ENCODE results near the gene CDK14. TPM values are rescaled to one million over a fixed set of nuclear protein-coding genes. Genes with fewer than 3 reads are reported as not detected.

CDK14 gene
- polyA plus RNA-seq, 3 donors = 1.7 to 2.5 (median 2.1) TPM

DNA sequence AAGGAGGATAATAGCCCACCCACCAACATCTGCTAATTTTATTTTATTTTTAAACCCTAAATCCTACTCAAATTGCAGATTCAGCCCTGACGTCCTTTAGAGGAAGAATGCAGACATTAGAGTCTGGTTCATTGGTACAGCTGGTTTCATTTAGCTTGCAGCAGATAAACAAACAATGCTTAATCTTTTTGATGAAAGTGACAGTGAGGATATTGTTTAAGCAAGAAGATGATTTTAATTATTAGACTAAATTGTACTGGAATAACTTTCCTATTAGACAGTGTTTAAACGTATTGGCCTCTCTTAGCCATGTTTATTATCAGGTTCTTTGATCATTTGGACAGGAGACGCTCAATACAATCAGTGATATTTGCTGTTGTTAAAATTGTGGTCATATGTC is 164.8 kb downstream of the CDK14 start:
- Histone ChIP-seq H4K20me1 (ENCODE audit: insufficient read depth, low read length) (no peaks in the 10 kb centered on the region), H3K36me3 (replicated peaks in 1 of 2; ENCODE audit: control insufficient read depth in 1 of 2, insufficient read depth in 2 of 2, low read length in 2 of 2) (no peaks in the 10 kb centered on the region), H3K27me3 (ENCODE audit: control insufficient read depth in 2 of 2, insufficient read depth in 2 of 2, low read length in 2 of 2) (no peaks in the 10 kb centered on the region), H3K4me2 (replicated peaks; ENCODE audit: extremely low read depth, low read length, poor library complexity, severe bottlenecking) (no peak overlapping the region), H3K9me3 (replicated peaks in 1 of 2; ENCODE audit: control insufficient read depth in 1 of 2, insufficient read depth in 1 of 2, low read length in 2 of 2) (no peaks in the 10 kb centered on the region), H3K4me3 (replicated peaks in 1 of 3; ENCODE audit: low read depth in 2 of 3, low read length in 3 of 3) (no peak overlapping the region), H3K9ac (ENCODE audit: insufficient read depth, low read length, poor library complexity, severe bottlenecking) (no peak overlapping the region), H2AFZ (ENCODE audit: insufficient read depth, low read depth, low read length, poor library complexity, severe bottlenecking) (no peak overlapping the region), H3K79me2 (ENCODE audit: insufficient read depth, low read length) (no peaks in the 10 kb centered on the region), H3K4me1 (ENCODE audit: control insufficient read depth in 1 of 2, insufficient read depth in 2 of 2, low read length in 2 of 2) (no peaks in the 10 kb centered on the region), H3K27ac (ENCODE audit: low read depth in 1 of 2, low read length in 2 of 2) (no peak overlapping the region)
- Mint-ChIP-seq H3K36me3 (peaks cover 0 to 3% of the 10 kb centered on the region in 2 donors), H3K9me3 (peaks cover 0 to 2% (median 0%) of the 10 kb centered on the region in 7 donors), H3K4me1 (no peaks in the 10 kb centered on the region), H3K27me3 (ENCODE audit: low read depth in 3 of 3) (no peaks in the 10 kb centered on the region), H3K4me3 (no peak overlapping the region), H3K27ac (no peak overlapping the region)
- DNase-seq = no peak
- TF ChIP-seq, protein P1, sequence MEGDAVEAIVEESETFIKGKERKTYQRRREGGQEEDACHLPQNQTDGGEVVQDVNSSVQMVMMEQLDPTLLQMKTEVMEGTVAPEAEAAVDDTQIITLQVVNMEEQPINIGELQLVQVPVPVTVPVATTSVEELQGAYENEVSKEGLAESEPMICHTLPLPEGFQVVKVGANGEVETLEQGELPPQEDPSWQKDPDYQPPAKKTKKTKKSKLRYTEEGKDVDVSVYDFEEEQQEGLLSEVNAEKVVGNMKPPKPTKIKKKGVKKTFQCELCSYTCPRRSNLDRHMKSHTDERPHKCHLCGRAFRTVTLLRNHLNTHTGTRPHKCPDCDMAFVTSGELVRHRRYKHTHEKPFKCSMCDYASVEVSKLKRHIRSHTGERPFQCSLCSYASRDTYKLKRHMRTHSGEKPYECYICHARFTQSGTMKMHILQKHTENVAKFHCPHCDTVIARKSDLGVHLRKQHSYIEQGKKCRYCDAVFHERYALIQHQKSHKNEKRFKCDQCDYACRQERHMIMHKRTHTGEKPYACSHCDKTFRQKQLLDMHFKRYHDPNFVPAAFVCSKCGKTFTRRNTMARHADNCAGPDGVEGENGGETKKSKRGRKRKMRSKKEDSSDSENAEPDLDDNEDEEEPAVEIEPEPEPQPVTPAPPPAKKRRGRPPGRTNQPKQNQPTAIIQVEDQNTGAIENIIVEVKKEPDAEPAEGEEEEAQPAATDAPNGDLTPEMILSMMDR (IDR thresholded peaks at IDR 0.05) = no peak
- WGBS (ENCODE audit: insufficient coverage) = 100% methylated on average over 1 of the region's 3 CpGs
- intact Hi-C loops (cut with micrococcal nuclease) = no loop called here

DNA sequence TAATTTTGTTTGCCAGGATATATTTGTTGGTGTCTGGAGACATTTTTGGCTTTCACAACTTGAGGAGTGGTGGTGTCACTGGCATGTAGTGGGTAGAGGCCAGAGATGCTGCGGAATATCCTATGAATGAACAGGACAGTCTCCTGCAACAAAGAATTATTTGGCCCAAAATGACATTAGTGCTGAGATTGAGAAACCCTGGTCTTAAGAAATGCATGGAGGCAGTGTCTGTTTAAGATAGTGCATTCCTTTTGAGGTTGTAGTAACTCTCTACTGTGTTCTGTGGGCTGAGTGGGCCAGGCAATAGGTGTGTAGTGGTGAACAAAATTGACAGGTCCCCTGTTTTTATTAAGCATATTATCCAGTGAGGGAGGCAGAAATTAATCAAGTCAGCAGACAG is 165.5 kb downstream of the CDK14 start:
- Mint-ChIP-seq H3K27me3 (ENCODE audit: low read depth in 3 of 3) (no peaks in the 10 kb centered on the region), H3K27ac (no peak overlapping the region), H3K4me3 (no peak overlapping the region), H3K9me3 (peaks cover 0 to 2% (median 0%) of the 10 kb centered on the region in 7 donors), H3K4me1 (no peaks in the 10 kb centered on the region), H3K36me3 (peaks cover 3 to 5% of the 10 kb centered on the region in 2 donors)
- H2AFZ ChIP-seq (ENCODE audit: insufficient read depth, low read depth, low read length, poor library complexity, severe bottlenecking) = no peak overlapping the region
- no peak overlapping the region for H3K4me3 ChIP-seq (replicated peaks in 1 of 3; ENCODE audit: low read depth in 2 of 3, low read length in 3 of 3)
- H3K9me3 ChIP-seq (replicated peaks in 1 of 2; ENCODE audit: control insufficient read depth in 1 of 2, insufficient read depth in 1 of 2, low read length in 2 of 2) = no peaks in the 10 kb centered on the region
- no peak overlapping the region for H3K27ac ChIP-seq (ENCODE audit: low read depth in 1 of 2, low read length in 2 of 2)
- H3K9ac ChIP-seq (ENCODE audit: insufficient read depth, low read length, poor library complexity, severe bottlenecking) = no peak overlapping the region
- H3K36me3 ChIP-seq (replicated peaks in 1 of 2; ENCODE audit: control insufficient read depth in 1 of 2, insufficient read depth in 2 of 2, low read length in 2 of 2) = no peaks in the 10 kb centered on the region
- no peaks in the 10 kb centered on the region for H4K20me1 ChIP-seq (ENCODE audit: insufficient read depth, low read length)
- no peaks in the 10 kb centered on the region for H3K79me2 ChIP-seq (ENCODE audit: insufficient read depth, low read length)
- intact Hi-C loops (cut with micrococcal nuclease) = no loop called here
- no peak for DNase-seq
- no CpG with 5 or more reads among the region's 1 CpG for WGBS (ENCODE audit: insufficient coverage)
- H3K27me3 ChIP-seq (ENCODE audit: control insufficient read depth in 2 of 2, insufficient read depth in 2 of 2, low read length in 2 of 2) = no peaks in the 10 kb centered on the region
- no peak overlapping the region for H3K4me2 ChIP-seq (replicated peaks; ENCODE audit: extremely low read depth, low read length, poor library complexity, severe bottlenecking)
- TF ChIP-seq, protein P1 (IDR thresholded peaks at IDR 0.05) = no peak
- no peaks in the 10 kb centered on the region for H3K4me1 ChIP-seq (ENCODE audit: control insufficient read depth in 1 of 2, insufficient read depth in 2 of 2, low read length in 2 of 2)
